ENCODE measurements around the gene SLC4A3. TPM values are rescaled to one million over a fixed set of nuclear protein-coding genes. Genes with fewer than 3 reads are reported as not detected.
A peak's percentile ranks its signal among the peaks of the same experiment; 100 is the strongest.

The SLC4A3 gene
- total and polyA plus RNA-seq, 2 of the 8 experiments (the other 6 are each of a cell fraction or from before 2014, with no cell fraction given): 4.8 to 7.4 TPM

DNA sequence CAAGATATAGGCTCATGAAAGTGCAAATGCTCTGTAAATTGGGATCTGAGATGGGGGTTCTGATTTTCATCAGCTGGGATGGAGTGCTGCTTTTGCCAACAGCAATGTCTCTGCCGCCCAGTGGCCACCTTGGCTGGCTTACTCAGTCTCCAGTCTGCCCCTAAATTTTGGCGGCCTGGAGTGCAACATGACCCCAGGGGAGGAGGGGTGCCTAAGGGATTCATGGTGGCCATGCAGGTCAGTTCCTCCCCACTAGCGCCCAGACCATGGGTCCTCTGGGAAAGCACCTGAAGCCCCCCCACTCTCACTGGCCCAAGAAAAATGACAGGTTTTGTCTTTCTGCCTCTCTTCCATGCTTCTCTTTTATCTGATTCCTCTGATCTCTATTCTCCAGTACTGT, 45.0 kb downstream of the SLC4A3 start:
- CTCF ChIA-PET (ENCODE audit: partially characterized antibody): interaction anchor here (1.0 to 8.5 kb wide), 3 partner anchors 17 to 131 kb away, joined by 3 to 48 read pairs (median 5); no protein-coding TSS in a partner anchor

More for the DNA sequence above, 45.0 kb downstream of the SLC4A3 start:
- H4K5ac ChIP-seq (ENCODE audit: insufficient read length, low read depth, low read length): no peak overlapping the region
- H3K27ac ChIP-seq (ENCODE audit: low read depth, low read length): no peak overlapping the region
- no peak overlapping the region; the same call in 1 of the 2 replicates for H2AK5ac ChIP-seq (ENCODE audit: low read depth, low read length)
- FAIRE-seq (no peak), DNase-seq (ENCODE audit: low read depth in 1 of 2, low spot score in 2 of 2) (no peak)
- H4K20me1 ChIP-seq (replicated peaks in 1 of 2; ENCODE audit: control insufficient read depth in 1 of 2, insufficient read depth in 2 of 2, low read length in 2 of 2): no peaks in the 10 kb centered on the region
- H3K27me3 ChIP-seq (replicated peaks in 1 of 4; ENCODE audit: control insufficient read depth in 3 of 4, extremely low read depth in 1 of 4, insufficient read depth in 3 of 4, low read length in 3 of 4): no peaks in the 10 kb centered on the region
- H4K91ac ChIP-seq (replicated peaks; ENCODE audit: insufficient read length, low read length): no peak overlapping the region
- H2BK15ac ChIP-seq (ENCODE audit: low read length): 0 out of 2 replicates have a peak overlapping the region, but pooled peaks have one; percentile 40
- no peak overlapping the region for H3K9ac ChIP-seq (replicated peaks in 1 of 4; ENCODE audit: extremely low read depth in 1 of 4, low read depth in 3 of 4, low read length in 3 of 4)
- POLR2A ChIA-PET (ENCODE audit: partially characterized antibody): no interaction called here
- no peak overlapping the region for H4K8ac ChIP-seq (ENCODE audit: extremely low read depth, insufficient read depth, low read length)
- no peaks in the 10 kb centered on the region for H3K9me3 ChIP-seq (ENCODE audit: insufficient read depth in 2 of 2, low read depth in 1 of 2, low read length in 1 of 2)
- no peak overlapping the region for H2BK20ac ChIP-seq (ENCODE audit: low read length)
- no peaks in the 10 kb centered on the region for H3K36me3 ChIP-seq (ENCODE audit: control insufficient read depth in 2 of 4, insufficient read depth in 4 of 4, low read length in 3 of 4)
- H2BK120ac ChIP-seq (replicated peaks; ENCODE audit: low read depth, low read length): no peak overlapping the region
- no peak overlapping the region for H3K14ac ChIP-seq (ENCODE audit: insufficient read length)
- no peak overlapping the region for H3K4ac ChIP-seq (replicated peaks; ENCODE audit: insufficient read length, low read depth, low read length)
- H2BK12ac ChIP-seq (ENCODE audit: low read depth, low read length): 0 out of 2 replicates have a peak overlapping the region, but pooled peaks have one; percentile 7
- peaks cover 2 to 11% (median 6%) of the 10 kb centered on the region in 4 experiments; a peak in 5 of 7 replicates for H3K4me1 ChIP-seq (replicated peaks in 1 of 4; ENCODE audit: control insufficient read depth in 3 of 4, insufficient read depth in 4 of 4, low read length in 3 of 4)
- no peaks in the 10 kb centered on the region for H3K79me2 ChIP-seq (ENCODE audit: control insufficient read depth in 1 of 2, insufficient read depth in 2 of 2, low read length in 2 of 2)
- TF ChIP-seq EZH2 (IDR thresholded peaks at IDR 0.05; ENCODE audit: low read depth, low read length, severe bottlenecking): no peak
- WGBS, 2 experiments (ENCODE audit: extremely low coverage in 1 of 2, insufficient coverage in 1 of 2, insufficient read length in 1 of 2, insufficient replicate concordance in 2 of 2, low coverage in 1 of 2, low lambda C conversion rate in 2 of 2, missing lambda C conversion rate in 1 of 2): 78% methylated on average over 3 of the region's 3 CpGs; no CpG with 5 or more reads in 1 of the 2 experiments
- H3K4me2 ChIP-seq (ENCODE audit: insufficient read depth in 1 of 2, low read depth in 2 of 2, low read length in 2 of 2): no peak overlapping the region
- 0 out of 2 replicates have a peak overlapping the region, but pooled peaks have one; percentile 7 for H2AFZ ChIP-seq (ENCODE audit: low read length)
- no peak overlapping the region for H3K4me3 ChIP-seq (ENCODE audit: extremely low read depth in 1 of 4, insufficient read depth in 2 of 4, low read depth in 3 of 4, low read length in 4 of 4)
- H3K23me2 ChIP-seq (ENCODE audit: low read depth, low read length): no peaks in the 10 kb centered on the region
- H2BK5ac ChIP-seq (ENCODE audit: low read depth, low read length): no peak overlapping the region
- no peak overlapping the region for H3K23ac ChIP-seq (ENCODE audit: insufficient read length)
- H3K18ac ChIP-seq (ENCODE audit: extremely low read depth, low read length): no peak overlapping the region
- no peak overlapping the region for H3K56ac ChIP-seq (replicated peaks; ENCODE audit: insufficient read length, low read depth, low read length)
- H3K79me1 ChIP-seq (ENCODE audit: low read depth, low read length): no peaks in the 10 kb centered on the region
